Peyer's patch (tissue), 4 donors: ENCODE data around the gene SNRPA1. TPM values are rescaled to one million over a fixed set of nuclear protein-coding genes. Genes with fewer than 3 reads are reported as not detected.

ENCODE experiments used
- DNase-seq, 3 donors: peaks; one replicate each; pipeline ENCODE4 v3.0.0-alpha.2; 2017 to 2019
- H3K27ac ChIP-seq, 4 donors: fragments of 200-600 bp; sonication (generic); one replicate each; pipeline ENCODE4 v1.5.1; 2016 to 2019
- H3K27me3 ChIP-seq, 2 donors: fragments of 200-600 bp; sonication (generic); one replicate each; pipeline ENCODE4 v1.5.1; 2019
- H3K36me3 ChIP-seq, 3 donors: fragments of 200-600 bp; sonication (generic); one replicate each; pipeline ENCODE4 v1.5.1; 2016 to 2019
- H3K4me1 ChIP-seq, 4 donors: fragments of 200-600 bp; sonication (generic); one replicate each; pipeline ENCODE4 v1.5.1; 2016 to 2019
- H3K4me3 ChIP-seq, 4 donors: fragments of 200-600 bp; sonication (generic); 1 replicate in 3 of 4; 2 replicates in 1 of 4; pipeline ENCODE4 v1.5.1; 2016 to 2019; ENCODE audit warnings: mild to moderate bottlenecking in 1 of 4
- H3K9me3 ChIP-seq, 4 donors: fragments of 200-600 bp; sonication (generic); one replicate each; pipeline ENCODE4 v1.5.1; 2016 to 2019; ENCODE audit warnings: mild to moderate bottlenecking in 1 of 4
- CTCF ChIP-seq, 6 experiments: fragments of 450-650 bp in 4 of 6; fragments of 200-600 bp in 2 of 6; sonication (generic) in 1 of 6; IDR thresholded peaks; one replicate each; pipeline ENCODE4 v1.5.1; 2017 to 2019; ENCODE audit warnings: antibody characterized with exemption in 6 of 6, mild to moderate bottlenecking in 3 of 6, moderate library complexity in 1 of 6
- POLR2A ChIP-seq, 2 donors: fragments of 450-650 bp; IDR thresholded peaks; one replicate each; pipeline ENCODE4 v1.5.1; 2017; ENCODE audit warnings: antibody characterized with exemption in 2 of 2, mild to moderate bottlenecking in 2 of 2, moderate library complexity in 2 of 2
- total RNA-seq, 4 donors: library from RNA; depleted of rRNA; stranded (reverse); fragments of >200 nt; gene quantifications; one replicate each; pipeline ENCODE4 v1.1.0, GENCODE V29; 2016

SNRPA1 gene
- total RNA-seq, 4 donors from 2014 or later, result 36.4 to 80.0 (median 50.4) TPM

- TF ChIP-seq POLR2A (IDR thresholded peaks at IDR 0.05) (no peak), CTCF (IDR thresholded peaks at IDR 0.05) (no peak)
- H3K9me3 ChIP-seq, result no peaks in the 10 kb centered on the region
- DNase-seq, result no peak
Measured at GRCh38 chr15:101255615-101256241, 39.3 kb downstream of the SNRPA1 start.

GRCh38 chr15:101255051-101255395 lies 40.0 kb downstream of the SNRPA1 start:
- no peak overlapping the region for H3K4me3 ChIP-seq
- H3K4me1 ChIP-seq, result peaks cover 0 to 23% (median under 1%) of the 10 kb centered on the region in 4 donors
- H3K27me3 ChIP-seq, result no peaks in the 10 kb centered on the region
- H3K36me3 ChIP-seq, result no peaks in the 10 kb centered on the region
- no peak overlapping the region for H3K27ac ChIP-seq
- no peak for DNase-seq
- H3K9me3 ChIP-seq, result no peaks in the 10 kb centered on the region
- no peak for TF ChIP-seq POLR2A (IDR thresholded peaks at IDR 0.05)

More at GRCh38 chr15:101255615-101256241, 39.3 kb downstream of the SNRPA1 start:
- Histone ChIP-seq H3K27ac (peak overlapping the region in 1 of 4 donors; percentile 14), H3K27me3 (no peaks in the 10 kb centered on the region), H3K36me3 (no peaks in the 10 kb centered on the region), H3K4me3 (no peak overlapping the region), H3K4me1 (peaks cover 0 to 16% (median 0%) of the 10 kb centered on the region in 4 donors)

GRCh38 chr15:101254157-101255050 lies 40.6 kb downstream of the SNRPA1 start:
- Histone ChIP-seq H3K4me3 (no peak overlapping the region), H3K27ac (no peak overlapping the region), H3K9me3 (no peaks in the 10 kb centered on the region), H3K27me3 (no peaks in the 10 kb centered on the region), H3K36me3 (no peaks in the 10 kb centered on the region), H3K4me1 (peaks cover 0 to 29% (median 2%) of the 10 kb centered on the region in 4 donors)
- no peak for TF ChIP-seq POLR2A (IDR thresholded peaks at IDR 0.05)
- no peak for TF ChIP-seq CTCF (IDR thresholded peaks at IDR 0.05)
- no peak for DNase-seq

GRCh38 chr15:101252836-101253235 lies 42.2 kb downstream of the SNRPA1 start:
- DNase-seq, result no peak
- peak overlapping the region in 3 of 4 donors; percentile 93 to 97 (median 94) for H3K27ac ChIP-seq
- H3K4me1 ChIP-seq, result peaks cover 0 to 28% (median 2%) of the 10 kb centered on the region in 4 donors
- no peaks in the 10 kb centered on the region for H3K36me3 ChIP-seq
- TF ChIP-seq POLR2A (IDR thresholded peaks at IDR 0.05), result no peak
- no peak for TF ChIP-seq CTCF (IDR thresholded peaks at IDR 0.05)
- no peaks in the 10 kb centered on the region for H3K27me3 ChIP-seq
- no peaks in the 10 kb centered on the region for H3K9me3 ChIP-seq
- peak overlapping the region; percentile 52 to 93 (median 91) for H3K4me3 ChIP-seq

- Histone ChIP-seq H3K27ac (peak within 1 kb of the TSS; percentile 67 to 97 (median 94)), H3K9me3 (no peaks in the 10 kb centered on the region), H3K36me3 (no peaks in the 10 kb centered on the region), H3K4me3 (peak within 1 kb of the TSS; percentile 58 to 93 (median 91)), H3K4me1 (peaks cover 0 to 34% (median 2%) of the 10 kb centered on the region in 4 donors), H3K27me3 (no peaks in the 10 kb centered on the region)
- TF ChIP-seq POLR2A (IDR thresholded peaks at IDR 0.05), result peak; percentile 67 to 70
- TF ChIP-seq CTCF (IDR thresholded peaks at IDR 0.05), result peak in 1 of 6 experiments; percentile 8
- DNase-seq, result peak; percentile 89 to 96 (median 94)
Measured at GRCh38 chr15:101251830-101252820, 42.9 kb downstream of the SNRPA1 start, which contains the start of gene CHSY1. Gene CHSY1 (minus strand): TSS chr15:101252048. CDS start chr15:101251456, 592 bp downstream.
